Neural cell (in vitro differentiated cells): ENCODE results near the gene HACD4. TPM values are rescaled to one million over a fixed set of nuclear protein-coding genes. Genes with fewer than 3 reads are reported as not detected.

Experiments
- H2AFZ ChIP-seq: fragments of 200-600, 300-800 bp; sonication (generic), shearing (Covaris generic); 2 replicates; pipeline ENCODE4 v1.6.0; 2014; ENCODE audit warnings: low read depth, mild to moderate bottlenecking, antibody characterized with exemption, low read length, moderate library complexity
- H3F3A ChIP-seq: fragments of 200-600 bp; shearing (Covaris generic); 2 replicates; pipeline ENCODE4 v1.6.1; 2016; ENCODE audit warnings: mild to moderate bottlenecking, moderate library complexity, mixed read lengths, antibody characterized with exemption, low read length; ENCODE audit not compliant: insufficient read depth, poor library complexity, severe bottlenecking
- H3K27ac ChIP-seq: fragments of 200-600, 300-800 bp; sonication (generic), shearing (Covaris generic); 2 replicates; pipeline ENCODE4 v1.5.1; 2014; ENCODE audit warnings: mild to moderate bottlenecking, low read length, moderate library complexity
- H3K27me3 ChIP-seq: fragments of 300-800, 200-600 bp; sonication (generic), shearing (Covaris generic); 2 replicates; pipeline ENCODE4 v1.6.0; 2014; ENCODE audit warnings: mild to moderate bottlenecking, low read depth, low read length, moderate library complexity; ENCODE audit not compliant: insufficient read depth
- H3K36me3 ChIP-seq: fragments of 300-800, 200-600 bp; sonication (generic), shearing (Covaris generic); 2 replicates; pipeline ENCODE4 v1.5.1; 2014; ENCODE audit warnings: mild to moderate bottlenecking, antibody characterized with exemption, low read length, moderate library complexity; ENCODE audit not compliant: insufficient read depth
- H3K4me2 ChIP-seq: fragments of 300-800, 200-600 bp; sonication (generic), shearing (Covaris generic); 2 replicates; pipeline ENCODE4 v1.6.0; 2014; ENCODE audit warnings: mild to moderate bottlenecking, low read length
- H3K4me3 ChIP-seq: fragments of 300-800, 200-600 bp; sonication (generic), shearing (Covaris generic); 2 replicates; pipeline ENCODE4 v1.5.1; 2014; ENCODE audit warnings: mild to moderate bottlenecking, low read length, moderate library complexity
- H3K79me2 ChIP-seq: fragments of 200-600 bp; shearing (Covaris generic); replicated peaks from 2 replicates; pipeline ENCODE4 v1.6.0; 2014; ENCODE audit warnings: mild to moderate bottlenecking, low read length, moderate library complexity; ENCODE audit not compliant: insufficient read depth
- H3K9ac ChIP-seq: fragments of 300-800, 200-600 bp; sonication (generic), shearing (Covaris generic); 2 replicates; pipeline ENCODE4 v1.6.1; 2016; ENCODE audit warnings: mild to moderate bottlenecking, low read length, mixed read lengths
- H3K9me2 ChIP-seq: fragments of 200-600 bp; shearing (Covaris generic); 2 replicates; pipeline ENCODE4 v1.6.1; 2016; ENCODE audit warnings: mild to moderate bottlenecking, low read length, mixed read lengths; ENCODE audit not compliant: insufficient read depth
- H3K9me3 ChIP-seq: fragments of 200-600, 300-800 bp; sonication (generic), shearing (Covaris generic); 2 replicates; pipeline ENCODE4 v1.6.1; 2016; ENCODE audit warnings: mild to moderate bottlenecking, mixed run types, low read length, moderate library complexity, mixed read lengths
- H4K20me1 ChIP-seq: fragments of 200-600 bp; shearing (Covaris generic); 2 replicates; pipeline ENCODE4 v1.6.1; 2016; ENCODE audit warnings: mild to moderate bottlenecking, mixed run types; ENCODE audit not compliant: insufficient read depth
- EP300 ChIP-seq: fragments of 450-650 bp; conservative IDR thresholded peaks from 2 replicates; pipeline ENCODE4 v1.6.1; 2014; ENCODE audit warnings: antibody characterized with exemption, mild to moderate bottlenecking, moderate library complexity; ENCODE audit not compliant: poor library complexity, severe bottlenecking
- EZH2 ChIP-seq: fragments of 200-600, 300-800 bp; shearing (Covaris generic), sonication (generic); IDR thresholded peaks from 2 replicates; pipeline ENCODE4 v1.6.1; 2014; ENCODE audit warnings: antibody characterized with exemption, low read length, borderline replicate concordance, mild to moderate bottlenecking; ENCODE audit not compliant: insufficient read depth, poor library complexity, severe bottlenecking
- MXI1 ChIP-seq: fragments of 450-650 bp; conservative IDR thresholded peaks from 2 replicates; pipeline ENCODE4 v1.6.1; 2014; ENCODE audit warnings: antibody characterized with exemption, mild to moderate bottlenecking; ENCODE audit not compliant: poor library complexity, severe bottlenecking
- POLR2AphosphoS5 ChIP-seq: IDR thresholded peaks from 2 replicates; pipeline ENCODE4 v1.6.1; 2012
- RAD21 ChIP-seq: fragments of 450-650 bp; conservative IDR thresholded peaks from 2 replicates; pipeline ENCODE4 v1.6.1; 2014; ENCODE audit warnings: antibody characterized with exemption, mild to moderate bottlenecking, moderate library complexity
- SMC3 ChIP-seq: fragments of 450-650 bp; conservative IDR thresholded peaks from 2 replicates; pipeline ENCODE4 v1.6.1; 2014; ENCODE audit warnings: antibody characterized with exemption, mild to moderate bottlenecking, moderate library complexity; ENCODE audit not compliant: poor library complexity
- TAF1 ChIP-seq: IDR thresholded peaks from 2 replicates; pipeline ENCODE4 v1.6.1; 2012; ENCODE audit warnings: low read depth
- polyA plus RNA-seq: library from polyadenylated mRNA; depleted of rRNA; stranded (reverse); fragments of >200 nt; gene quantifications from 2 replicates; pipeline ENCODE4 v1.2.3, GENCODE V29; 2014
- TF ChIP-seq, protein P1 (sequence below): fragments of 450-650 bp; IDR thresholded peaks from 2 replicates; pipeline ENCODE4 v1.5.1; 2014; ENCODE audit warnings: antibody characterized with exemption, mild to moderate bottlenecking, moderate library complexity; ENCODE audit not compliant: poor library complexity, severe bottlenecking
- TF ChIP-seq, protein P2 (sequence below): IDR thresholded peaks from 2 replicates; pipeline ENCODE4 v1.6.1; 2012; ENCODE audit warnings: borderline replicate concordance

Gene HACD4
- polyA plus RNA-seq, 1 donor from 2014 or later: not detected

DNA sequence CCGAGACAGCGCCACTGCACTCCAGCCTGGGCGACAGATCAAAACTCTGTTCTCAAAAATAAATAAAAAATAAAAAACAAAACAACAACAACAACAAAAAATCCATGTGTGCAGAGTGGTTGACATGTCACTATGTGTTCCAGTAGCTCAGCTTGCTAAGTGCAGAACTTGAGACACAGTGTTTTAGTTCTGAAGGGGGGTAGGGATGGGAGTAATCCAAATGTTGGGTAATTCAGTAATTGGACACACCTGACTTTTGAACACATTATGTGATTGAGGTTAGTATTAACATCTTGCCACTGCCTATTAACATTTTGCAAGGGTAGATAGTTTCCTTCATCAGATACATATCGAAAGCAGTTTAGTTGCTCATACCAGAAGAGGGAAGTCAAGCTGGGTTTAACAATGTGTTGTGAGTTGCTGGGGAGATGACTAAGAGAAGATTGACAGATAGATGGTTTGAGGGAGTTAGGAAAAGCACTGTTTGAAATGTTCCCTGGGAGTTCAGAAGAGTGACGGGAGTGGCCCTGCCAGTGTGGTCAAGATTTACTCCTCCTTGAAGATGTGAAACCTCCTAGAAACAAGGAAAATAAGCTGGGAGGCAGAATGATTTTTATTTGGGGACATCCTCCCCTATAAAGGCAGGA, 928 bp downstream of the HACD4 start:
- H3K36me3 ChIP-seq: no peaks in the 10 kb centered on the region
- no peak overlapping the region for H3K4me2 ChIP-seq
- no peaks in the 10 kb centered on the region for H4K20me1 ChIP-seq
- H3K27ac ChIP-seq: no peak overlapping the region
- H3F3A ChIP-seq: no peaks in the 10 kb centered on the region
- no peak overlapping the region for H3K9ac ChIP-seq
- no peak overlapping the region for H3K4me3 ChIP-seq
- H3K27me3 ChIP-seq: no peaks in the 10 kb centered on the region
- H3K9me3 ChIP-seq: no peaks in the 10 kb centered on the region
- no peak for TF ChIP-seq EZH2
- TF ChIP-seq EP300: no peak
- TF ChIP-seq MXI1: no peak
- TF ChIP-seq, protein P1, sequence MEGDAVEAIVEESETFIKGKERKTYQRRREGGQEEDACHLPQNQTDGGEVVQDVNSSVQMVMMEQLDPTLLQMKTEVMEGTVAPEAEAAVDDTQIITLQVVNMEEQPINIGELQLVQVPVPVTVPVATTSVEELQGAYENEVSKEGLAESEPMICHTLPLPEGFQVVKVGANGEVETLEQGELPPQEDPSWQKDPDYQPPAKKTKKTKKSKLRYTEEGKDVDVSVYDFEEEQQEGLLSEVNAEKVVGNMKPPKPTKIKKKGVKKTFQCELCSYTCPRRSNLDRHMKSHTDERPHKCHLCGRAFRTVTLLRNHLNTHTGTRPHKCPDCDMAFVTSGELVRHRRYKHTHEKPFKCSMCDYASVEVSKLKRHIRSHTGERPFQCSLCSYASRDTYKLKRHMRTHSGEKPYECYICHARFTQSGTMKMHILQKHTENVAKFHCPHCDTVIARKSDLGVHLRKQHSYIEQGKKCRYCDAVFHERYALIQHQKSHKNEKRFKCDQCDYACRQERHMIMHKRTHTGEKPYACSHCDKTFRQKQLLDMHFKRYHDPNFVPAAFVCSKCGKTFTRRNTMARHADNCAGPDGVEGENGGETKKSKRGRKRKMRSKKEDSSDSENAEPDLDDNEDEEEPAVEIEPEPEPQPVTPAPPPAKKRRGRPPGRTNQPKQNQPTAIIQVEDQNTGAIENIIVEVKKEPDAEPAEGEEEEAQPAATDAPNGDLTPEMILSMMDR: no peak
- no peak for TF ChIP-seq TAF1
- TF ChIP-seq RAD21: no peak
- TF ChIP-seq POLR2AphosphoS5: no peak
- TF ChIP-seq SMC3: no peak
- TF ChIP-seq, protein P2, sequence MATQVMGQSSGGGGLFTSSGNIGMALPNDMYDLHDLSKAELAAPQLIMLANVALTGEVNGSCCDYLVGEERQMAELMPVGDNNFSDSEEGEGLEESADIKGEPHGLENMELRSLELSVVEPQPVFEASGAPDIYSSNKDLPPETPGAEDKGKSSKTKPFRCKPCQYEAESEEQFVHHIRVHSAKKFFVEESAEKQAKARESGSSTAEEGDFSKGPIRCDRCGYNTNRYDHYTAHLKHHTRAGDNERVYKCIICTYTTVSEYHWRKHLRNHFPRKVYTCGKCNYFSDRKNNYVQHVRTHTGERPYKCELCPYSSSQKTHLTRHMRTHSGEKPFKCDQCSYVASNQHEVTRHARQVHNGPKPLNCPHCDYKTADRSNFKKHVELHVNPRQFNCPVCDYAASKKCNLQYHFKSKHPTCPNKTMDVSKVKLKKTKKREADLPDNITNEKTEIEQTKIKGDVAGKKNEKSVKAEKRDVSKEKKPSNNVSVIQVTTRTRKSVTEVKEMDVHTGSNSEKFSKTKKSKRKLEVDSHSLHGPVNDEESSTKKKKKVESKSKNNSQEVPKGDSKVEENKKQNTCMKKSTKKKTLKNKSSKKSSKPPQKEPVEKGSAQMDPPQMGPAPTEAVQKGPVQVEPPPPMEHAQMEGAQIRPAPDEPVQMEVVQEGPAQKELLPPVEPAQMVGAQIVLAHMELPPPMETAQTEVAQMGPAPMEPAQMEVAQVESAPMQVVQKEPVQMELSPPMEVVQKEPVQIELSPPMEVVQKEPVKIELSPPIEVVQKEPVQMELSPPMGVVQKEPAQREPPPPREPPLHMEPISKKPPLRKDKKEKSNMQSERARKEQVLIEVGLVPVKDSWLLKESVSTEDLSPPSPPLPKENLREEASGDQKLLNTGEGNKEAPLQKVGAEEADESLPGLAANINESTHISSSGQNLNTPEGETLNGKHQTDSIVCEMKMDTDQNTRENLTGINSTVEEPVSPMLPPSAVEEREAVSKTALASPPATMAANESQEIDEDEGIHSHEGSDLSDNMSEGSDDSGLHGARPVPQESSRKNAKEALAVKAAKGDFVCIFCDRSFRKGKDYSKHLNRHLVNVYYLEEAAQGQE: no peak
- no peaks in the 10 kb centered on the region for H3K79me2 ChIP-seq
- no peak overlapping the region for H2AFZ ChIP-seq
- no peaks in the 10 kb centered on the region for H3K9me2 ChIP-seq

DNA sequence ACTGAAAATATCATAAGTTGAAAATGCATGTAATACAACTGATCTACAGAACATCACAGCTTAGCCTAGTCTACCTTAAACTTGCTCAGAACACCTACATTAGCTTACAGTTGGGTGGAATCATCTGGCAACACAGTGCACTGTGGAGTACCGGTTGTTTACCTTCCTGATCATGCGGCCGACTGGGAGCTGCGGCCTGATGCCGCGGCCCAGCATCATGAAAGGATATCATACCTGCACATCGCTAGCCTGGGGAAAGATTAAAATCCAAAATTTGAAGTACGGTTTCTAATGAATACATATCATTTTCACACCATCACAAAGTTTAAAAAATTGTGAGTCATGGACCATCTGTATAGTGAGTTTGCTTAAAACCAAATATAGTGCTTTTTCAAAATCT, 1.8 kb downstream of the HACD4 start:
- no peak overlapping the region for H3K27ac ChIP-seq

More for the DNA sequence above, 1.8 kb downstream of the HACD4 start:
- TF ChIP-seq EZH2 (no peak), TAF1 (no peak), RAD21 (no peak), MXI1 (no peak), EP300 (no peak), SMC3 (no peak), POLR2AphosphoS5 (no peak)
- TF ChIP-seq, protein P2: no peak
- TF ChIP-seq, protein P1: no peak
- Histone ChIP-seq H3K4me2 (no peak overlapping the region), H4K20me1 (no peaks in the 10 kb centered on the region), H3K79me2 (no peaks in the 10 kb centered on the region), H2AFZ (no peak overlapping the region), H3K4me3 (no peak overlapping the region), H3K9me3 (no peaks in the 10 kb centered on the region), H3K9ac (no peak overlapping the region), H3K36me3 (no peaks in the 10 kb centered on the region), H3K9me2 (no peaks in the 10 kb centered on the region), H3F3A (no peaks in the 10 kb centered on the region), H3K27me3 (no peaks in the 10 kb centered on the region)
